ENCODE data around the gene CROCC.

CROCC gene

GRCh38 chr1:17021896-17022295 is 100.2 kb downstream of the CROCC start:
- no peak for DNase-seq (ENCODE audit: low read depth)
- H3K4me3 ChIP-seq (ENCODE audit: control insufficient read depth, low read depth, low read length) = no peak overlapping the region
- TF ChIP-seq CTCF (IDR thresholded peaks at IDR 0.05; ENCODE audit: control insufficient read depth, insufficient read depth, low read depth, low read length, missing control alignments) = no peak
